SJCRH30 (cell line): Measurements from ENCODE around the gene TMEM260. TPM values are rescaled to one million over a fixed set of nuclear protein-coding genes. Genes with fewer than 3 reads are reported as not detected.
A peak's percentile ranks its signal among the peaks of the same experiment; 100 is the strongest.
"Not testable (repeated sequence)": the region's sequence is repeated elsewhere in the genome, so short reads cannot be mapped to it uniquely, and the experiment has no call there.

Experiments used
- DNase-seq, 2 experiments: peaks; one replicate each; pipeline ENCODE4 v3.0.0-alpha.2; 2015 to 2020
- H3K27ac ChIP-seq: fragments of 250-450 bp; sonication (Bioruptor Pico); 2 replicates; pipeline ENCODE4 v1.5.1; 2020; ENCODE audit warnings: mild to moderate bottlenecking, moderate library complexity
- H3K27me3 ChIP-seq: fragments of 250-450 bp; sonication (Bioruptor Pico); 2 replicates; pipeline ENCODE4 v1.5.1; 2020; ENCODE audit warnings: mild to moderate bottlenecking, moderate library complexity
- H3K36me3 ChIP-seq: fragments of 250-450 bp; sonication (Bioruptor Pico); 2 replicates; pipeline ENCODE4 v1.5.1; 2020; ENCODE audit warnings: mild to moderate bottlenecking, moderate library complexity
- H3K4me1 ChIP-seq: fragments of 250-450 bp; sonication (Bioruptor Pico); 2 replicates; pipeline ENCODE4 v1.5.1; 2020; ENCODE audit warnings: mild to moderate bottlenecking, moderate library complexity
- H3K4me3 ChIP-seq: fragments of 250-450 bp; sonication (Bioruptor Pico); 2 replicates; pipeline ENCODE4 v1.5.1; 2020; ENCODE audit warnings: mild to moderate bottlenecking, moderate library complexity
- H3K9me3 ChIP-seq: fragments of 250-450 bp; sonication (Bioruptor Pico); replicated peaks from 2 replicates; pipeline ENCODE4 v1.5.1; 2020; ENCODE audit warnings: mild to moderate bottlenecking, moderate library complexity
- total RNA-seq: library from RNA; depleted of rRNA; stranded (reverse); fragments of >200 nt; shearing (Covaris generic); gene quantifications from 2 replicates; pipeline ENCODE4 v1.2.3, GENCODE V29; 2014

The TMEM260 gene
- total RNA-seq, 1 experiment from 2014 or later: 18.1 TPM

DNA sequence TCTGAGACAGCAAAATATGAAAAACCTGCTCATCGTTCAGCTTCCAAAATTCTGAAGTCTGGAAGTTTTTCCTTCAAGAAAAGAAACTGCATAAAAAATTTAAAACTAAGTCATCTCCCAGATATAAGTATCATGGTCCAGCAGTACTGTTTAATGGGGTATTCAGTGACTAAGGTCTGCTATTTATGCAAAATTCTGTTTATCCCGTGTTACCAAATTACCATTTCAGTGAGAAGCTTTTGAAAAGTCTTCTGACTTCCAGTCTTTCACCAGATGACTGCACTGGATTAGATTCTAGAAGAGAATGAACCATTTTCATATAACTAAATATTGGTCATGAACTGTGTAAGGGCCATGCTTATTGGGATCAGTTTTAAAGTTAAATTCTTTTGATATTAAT, 67.9 kb downstream of the TMEM260 start:
- H3K4me3 ChIP-seq: no peak overlapping the region

DNA sequence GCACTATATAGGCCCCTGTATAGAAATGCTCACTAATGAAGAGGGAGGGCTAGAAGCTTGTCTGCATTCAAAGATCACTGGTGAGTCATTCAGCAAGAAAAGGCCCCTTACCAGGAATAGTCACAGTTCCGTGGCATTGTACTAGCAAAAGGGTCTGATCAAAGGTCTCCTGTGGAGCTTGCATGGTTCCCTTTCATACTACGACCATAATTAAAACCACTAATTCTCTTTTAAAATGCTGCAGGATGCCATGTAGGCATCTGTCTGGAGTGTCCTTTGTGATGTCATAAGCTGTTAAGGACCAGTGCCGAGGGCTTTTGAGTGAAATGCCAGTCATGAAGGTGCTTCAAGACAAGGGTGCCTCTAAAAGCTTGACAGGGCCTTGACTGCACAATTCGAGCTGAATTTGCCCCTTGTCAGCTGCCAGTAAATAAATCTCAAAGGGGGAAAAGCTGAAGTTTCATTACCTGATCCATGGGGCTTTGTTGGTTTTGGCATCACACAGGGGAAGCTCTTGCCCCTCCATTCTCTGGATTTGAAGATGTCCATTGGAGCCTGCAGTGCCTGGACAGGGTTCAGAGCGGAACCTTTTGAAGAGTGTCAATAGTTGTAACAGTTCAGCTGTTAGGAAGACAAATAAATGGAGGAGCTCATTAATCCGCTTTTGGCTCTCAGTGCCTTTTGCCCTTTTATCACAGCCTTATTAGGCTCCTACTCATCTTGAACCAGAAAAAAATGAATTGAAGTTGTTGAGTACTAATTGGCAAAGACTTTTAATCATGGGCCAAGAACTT, 69.1 kb downstream of the TMEM260 start:
- Histone ChIP-seq H3K36me3 (no peaks in the 10 kb centered on the region), H3K9me3 (no peaks in the 10 kb centered on the region), H3K27me3 (no peaks in the 10 kb centered on the region), H3K27ac (no peak overlapping the region), H3K4me1 (no peaks in the 10 kb centered on the region), H3K4me3 (no peak overlapping the region)
- DNase-seq: no peak

More for the DNA sequence above, 67.9 kb downstream of the TMEM260 start:
- Histone ChIP-seq H3K36me3 (no peaks in the 10 kb centered on the region), H3K9me3 (no peaks in the 10 kb centered on the region), H3K4me1 (no peaks in the 10 kb centered on the region), H3K27ac (no peak overlapping the region), H3K27me3 (no peaks in the 10 kb centered on the region)
- no peak for DNase-seq

DNA sequence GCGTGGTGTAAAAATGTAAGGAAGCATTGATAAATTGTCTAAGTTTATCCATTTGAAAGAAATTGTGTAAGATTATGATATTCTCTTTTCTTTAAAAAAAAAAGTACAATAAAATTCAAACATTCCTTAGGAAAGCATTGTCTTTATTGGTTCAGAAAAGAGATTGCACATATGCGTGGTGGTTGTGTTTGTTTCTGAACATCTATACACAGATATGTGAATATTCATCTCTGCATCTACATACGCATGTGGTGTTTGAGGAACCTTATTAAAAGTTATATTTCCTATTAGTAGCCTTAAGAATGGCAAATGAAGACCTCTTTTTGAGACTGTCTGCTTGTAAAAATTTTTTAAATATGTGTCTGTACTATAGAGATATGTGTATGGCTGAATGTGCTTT, 69.8 kb downstream of the TMEM260 start:
- Histone ChIP-seq H3K27ac (no peak overlapping the region), H3K9me3 (no peaks in the 10 kb centered on the region), H3K4me3 (no peak overlapping the region), H3K27me3 (no peaks in the 10 kb centered on the region), H3K4me1 (no peaks in the 10 kb centered on the region), H3K36me3 (no peaks in the 10 kb centered on the region)
- DNase-seq: no peak

DNA sequence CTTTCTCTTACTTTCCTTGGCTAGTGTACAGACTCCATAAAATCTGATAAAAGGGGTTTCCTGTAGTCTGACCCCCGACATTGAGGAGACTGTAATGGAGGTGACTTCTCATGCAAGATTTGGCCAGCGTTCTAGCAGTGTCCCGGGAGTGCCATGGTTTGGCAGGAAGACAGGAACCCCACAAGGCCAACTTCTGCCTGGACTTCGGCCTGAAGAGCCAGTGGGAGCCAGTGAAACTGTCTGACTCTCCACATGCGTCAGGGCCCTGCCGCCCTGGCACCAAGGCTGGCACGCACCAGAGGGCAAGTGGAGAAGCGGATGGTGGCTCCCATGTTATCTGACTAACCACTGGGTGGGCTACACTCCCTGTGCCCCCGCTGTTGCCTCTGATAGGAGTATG, 70.5 kb downstream of the TMEM260 start:
- no peak for DNase-seq
- Histone ChIP-seq H3K27me3 (no peaks in the 10 kb centered on the region), H3K9me3 (no peaks in the 10 kb centered on the region), H3K4me1 (no peaks in the 10 kb centered on the region), H3K4me3 (no peak overlapping the region), H3K36me3 (no peaks in the 10 kb centered on the region), H3K27ac (no peak overlapping the region)

DNA sequence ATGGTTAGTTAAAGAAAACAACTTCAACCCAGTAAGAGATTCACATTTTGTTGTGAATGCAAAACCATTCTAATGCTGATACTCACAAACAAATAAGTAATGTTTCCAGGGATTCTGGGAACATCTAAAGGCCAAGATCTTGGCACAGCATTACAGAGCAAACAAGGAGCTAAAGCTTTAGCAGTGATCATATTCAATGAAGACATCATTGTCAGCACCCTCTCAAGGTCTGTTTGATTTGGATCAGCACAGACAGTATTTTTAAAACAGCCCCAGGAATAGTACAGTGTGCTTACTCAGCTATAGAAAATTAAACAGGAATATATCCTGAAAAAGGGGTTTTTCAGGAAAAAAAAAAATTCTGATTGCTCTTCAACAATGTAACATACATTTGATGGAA, 71.4 kb downstream of the TMEM260 start:
- no peak overlapping the region for H3K4me3 ChIP-seq
- no peaks in the 10 kb centered on the region for H3K36me3 ChIP-seq
- H3K27ac ChIP-seq: no peak overlapping the region
- H3K27me3 ChIP-seq: no peaks in the 10 kb centered on the region
- no peak for DNase-seq
- H3K4me1 ChIP-seq: no peaks in the 10 kb centered on the region
- H3K9me3 ChIP-seq: no peaks in the 10 kb centered on the region

DNA sequence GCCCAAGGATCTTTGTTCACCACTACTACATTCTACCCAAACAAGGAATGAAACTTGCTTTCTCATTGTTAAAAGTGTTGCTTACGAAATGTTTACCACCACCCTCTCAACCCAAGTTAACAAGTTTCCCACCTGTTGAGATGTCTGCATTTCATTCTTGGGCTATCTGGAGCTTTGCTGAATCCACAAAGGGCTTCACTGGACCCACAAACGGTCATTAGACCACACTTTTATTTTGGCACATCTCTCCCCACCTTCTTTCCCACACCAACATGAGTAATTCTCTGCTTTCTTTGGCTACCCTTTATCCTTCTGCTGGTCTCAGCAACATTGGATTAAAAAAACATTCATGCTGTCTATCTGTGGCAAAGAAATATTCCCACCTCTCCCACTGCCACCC, 78.0 kb downstream of the TMEM260 start:
- Histone ChIP-seq H3K4me3 (no peak overlapping the region), H3K27ac (no peak overlapping the region), H3K27me3 (no peaks in the 10 kb centered on the region), H3K9me3 (no peaks in the 10 kb centered on the region), H3K4me1 (peaks cover 15% of the 10 kb centered on the region), H3K36me3 (no peaks in the 10 kb centered on the region)
- DNase-seq: no peak

DNA sequence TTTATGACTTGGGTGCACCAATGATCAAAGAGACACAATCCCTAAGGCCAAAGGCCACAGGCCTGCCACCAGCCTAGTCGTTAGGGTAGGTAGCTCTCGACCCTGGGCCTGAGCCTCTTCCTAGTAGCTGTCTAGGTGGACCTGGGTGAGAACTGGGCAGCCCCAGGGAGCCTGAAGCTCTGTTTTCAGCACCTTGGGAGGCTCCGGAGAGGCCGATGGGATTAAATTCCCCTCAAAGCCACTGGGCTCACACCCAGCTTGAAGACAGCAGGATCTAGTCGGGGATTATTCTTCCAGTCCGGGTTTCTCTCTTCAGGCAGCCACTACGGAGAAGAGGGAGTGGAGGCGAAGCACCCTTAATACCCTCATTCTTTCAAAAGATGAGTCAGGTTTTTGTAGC, 79.8 kb downstream of the TMEM260 start:
- Histone ChIP-seq H3K4me3 (no peak overlapping the region), H3K36me3 (no peaks in the 10 kb centered on the region), H3K4me1 (peaks cover 15% of the 10 kb centered on the region), H3K9me3 (no peaks in the 10 kb centered on the region), H3K27me3 (no peaks in the 10 kb centered on the region), H3K27ac (no peak overlapping the region)
- peak in 1 of 2 experiments; percentile 22 for DNase-seq

DNA sequence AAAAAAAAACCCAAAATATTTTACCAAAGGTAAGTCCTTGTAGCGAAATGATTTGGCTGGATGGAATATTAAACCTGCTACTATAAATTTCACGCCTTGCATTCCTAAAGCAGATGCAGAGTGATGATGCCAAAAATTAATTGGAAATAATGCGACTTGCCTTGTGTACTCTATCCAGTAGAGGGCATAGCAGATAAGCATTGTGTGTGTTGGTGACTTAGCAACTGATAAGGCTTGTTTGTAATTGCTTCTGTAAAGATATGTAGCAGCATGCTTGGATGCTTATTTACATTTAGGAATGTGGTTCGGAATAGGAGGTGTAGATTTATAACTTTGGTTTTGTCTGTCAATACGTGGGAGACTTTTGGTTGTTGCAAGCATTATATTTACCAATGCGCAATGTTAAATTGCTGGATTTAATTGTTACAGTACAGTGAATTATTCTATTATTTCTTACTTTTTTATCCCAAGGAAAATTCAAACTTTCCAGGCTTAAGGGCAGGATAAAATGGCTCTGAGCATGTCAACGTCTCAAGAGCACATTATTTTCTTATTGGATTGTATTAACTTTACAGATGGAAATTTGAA, 80.5 kb downstream of the TMEM260 start:
- no peaks in the 10 kb centered on the region for H3K36me3 ChIP-seq
- H3K27ac ChIP-seq: no peak overlapping the region
- peaks cover 15% of the 10 kb centered on the region for H3K4me1 ChIP-seq
- H3K9me3 ChIP-seq: no peaks in the 10 kb centered on the region
- H3K4me3 ChIP-seq: no peak overlapping the region
- DNase-seq: peak; percentile 9 to 66
- H3K27me3 ChIP-seq: no peaks in the 10 kb centered on the region

DNA sequence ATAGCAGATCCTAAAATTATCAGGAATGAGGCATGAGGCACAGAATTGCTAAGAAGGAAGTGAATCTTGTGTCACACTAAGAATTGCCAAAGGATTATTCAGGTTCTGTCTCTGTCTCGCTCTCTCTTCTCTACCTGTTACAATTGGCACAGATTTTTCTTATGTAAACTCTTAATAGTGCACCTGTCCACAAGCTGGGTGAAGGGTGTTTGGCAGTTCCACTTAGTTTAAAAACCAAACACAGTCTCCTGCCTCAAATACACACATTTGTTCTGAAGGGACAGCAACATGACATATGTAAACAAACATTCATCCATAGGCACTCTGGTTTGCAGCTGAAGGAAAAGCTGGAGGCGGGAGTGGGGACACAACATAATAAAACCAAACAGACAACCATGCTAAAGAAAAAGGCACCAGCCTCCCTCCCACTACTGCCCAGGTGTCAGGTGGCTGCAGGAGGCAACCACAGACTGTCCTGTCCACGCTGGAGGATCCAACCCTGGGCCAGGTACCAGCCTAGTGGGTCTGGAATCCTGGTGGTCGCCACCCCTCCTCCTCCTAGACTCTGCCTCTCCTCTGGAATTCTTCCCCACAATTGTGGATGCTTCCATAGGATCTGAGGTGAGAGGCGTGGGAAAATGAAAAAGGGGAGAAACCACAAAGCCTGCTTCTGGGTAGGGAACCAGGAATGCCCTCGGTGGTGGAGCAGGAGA, 81.2 kb downstream of the TMEM260 start:
- H3K27ac ChIP-seq: no peak overlapping the region
- no peak for DNase-seq
- peaks cover 15% of the 10 kb centered on the region for H3K4me1 ChIP-seq

DNA sequence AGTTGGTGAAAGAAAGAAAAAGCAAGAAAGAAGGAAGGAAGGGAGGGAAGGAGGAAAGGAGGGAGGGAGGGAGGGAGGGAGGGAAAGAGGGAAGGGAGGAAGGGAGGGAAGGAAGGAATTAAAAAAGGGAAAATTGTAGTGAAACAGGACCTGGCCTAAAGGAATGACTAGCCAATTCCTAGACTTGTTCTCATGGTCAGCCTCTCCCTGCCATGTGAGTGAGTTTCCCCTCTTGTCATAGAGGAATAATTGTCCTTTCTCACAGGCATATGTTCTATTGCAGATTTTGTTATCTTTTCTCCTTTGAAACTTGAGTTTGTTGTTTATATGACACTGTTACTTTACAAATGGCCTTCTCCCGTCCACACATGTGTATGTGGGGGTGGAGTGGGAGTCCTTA, 81.9 kb downstream of the TMEM260 start:
- H3K9me3 ChIP-seq: no peaks in the 10 kb centered on the region
- DNase-seq: no peak
- no peak overlapping the region for H3K27ac ChIP-seq
- H3K4me3 ChIP-seq: no peak overlapping the region
- H3K27me3 ChIP-seq: no peaks in the 10 kb centered on the region
- peaks cover 15% of the 10 kb centered on the region for H3K4me1 ChIP-seq
- no peaks in the 10 kb centered on the region for H3K36me3 ChIP-seq

More for the DNA sequence above, 81.2 kb downstream of the TMEM260 start:
- Histone ChIP-seq H3K9me3 (no peaks in the 10 kb centered on the region), H3K36me3 (no peaks in the 10 kb centered on the region), H3K4me3 (no peak overlapping the region), H3K27me3 (no peaks in the 10 kb centered on the region)

DNA sequence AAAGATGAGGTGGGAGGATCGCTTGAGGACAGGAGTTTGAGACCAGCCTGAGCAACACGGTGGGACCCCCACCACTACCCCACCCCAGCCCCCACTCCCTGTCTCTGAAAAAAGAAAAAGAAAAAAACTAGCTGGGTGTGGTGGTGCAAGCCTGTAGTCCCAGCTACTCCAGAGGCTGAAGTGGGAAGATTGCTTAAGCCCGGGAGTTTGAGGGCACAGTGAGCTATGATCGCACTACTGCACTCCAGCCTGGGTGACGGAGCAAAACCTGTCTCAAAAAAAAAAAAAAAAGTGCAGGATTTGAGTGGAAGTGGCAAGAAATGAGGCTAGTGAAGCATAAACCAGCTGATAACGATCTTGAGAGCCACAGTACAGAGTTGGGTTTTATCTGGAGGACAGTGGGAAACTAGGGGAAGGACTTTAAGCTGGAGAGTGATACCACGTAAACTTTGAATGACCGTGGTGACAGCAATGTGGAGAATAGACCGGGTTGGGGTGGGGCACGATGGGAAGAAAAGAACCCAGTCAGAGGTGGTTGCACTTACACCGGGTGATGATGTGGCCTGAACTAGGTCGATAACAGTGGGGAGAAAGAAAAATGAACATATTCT, 85.3 kb downstream of the TMEM260 start:
- no peaks in the 10 kb centered on the region for H3K27me3 ChIP-seq
- no peaks in the 10 kb centered on the region for H3K9me3 ChIP-seq
- peaks cover 14% of the 10 kb centered on the region; the same call in 1 of the 2 replicates for H3K4me1 ChIP-seq
- H3K4me3 ChIP-seq: no peak overlapping the region
- no peaks in the 10 kb centered on the region for H3K36me3 ChIP-seq
- DNase-seq: no peak
- H3K27ac ChIP-seq: no peak overlapping the region

DNA sequence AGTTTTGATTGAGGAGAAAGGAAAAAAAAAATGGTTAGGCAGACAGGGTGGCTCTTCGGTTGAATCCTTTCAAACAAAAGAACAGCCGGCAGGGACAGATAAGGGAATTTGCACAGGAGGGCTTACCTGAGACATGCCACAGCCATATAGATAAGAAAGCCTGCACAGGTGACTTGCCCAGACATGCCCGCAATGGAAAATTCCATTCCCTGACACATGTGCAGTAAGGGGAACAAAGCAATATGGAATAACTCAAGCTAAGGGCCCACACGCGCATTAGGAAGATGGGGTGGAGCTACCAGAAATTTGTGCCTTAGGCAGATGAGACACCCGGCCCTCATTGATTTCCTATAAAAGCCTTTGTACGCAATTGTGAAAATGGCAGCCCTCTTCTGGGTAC, 86.7 kb downstream of the TMEM260 start:
- DNase-seq: no peak

DNA sequence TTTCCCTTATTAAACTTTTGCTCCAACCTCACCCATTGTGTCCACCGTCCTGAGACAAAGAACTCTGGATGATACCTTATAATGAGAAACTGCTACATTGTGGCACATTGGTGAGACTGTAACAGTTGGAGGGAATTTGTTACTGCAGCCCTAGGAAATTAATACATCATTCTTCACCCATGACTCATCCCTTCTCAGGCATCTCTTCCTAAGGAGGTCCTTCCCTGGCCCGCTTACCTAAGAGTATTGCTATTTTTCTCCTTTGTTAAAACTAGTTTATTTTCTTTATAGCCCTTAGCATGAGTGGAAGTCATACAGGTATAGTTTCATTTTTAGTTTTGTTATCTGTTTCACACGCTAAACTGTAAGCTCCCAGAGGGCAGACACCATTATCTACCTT, 87.1 kb downstream of the TMEM260 start:
- Histone ChIP-seq H3K9me3 (no peaks in the 10 kb centered on the region), H3K4me3 (no peak overlapping the region), H3K27ac (no peak overlapping the region), H3K36me3 (no peaks in the 10 kb centered on the region), H3K27me3 (no peaks in the 10 kb centered on the region), H3K4me1 (peaks cover 3% of the 10 kb centered on the region; the same call in 1 of the 2 replicates)
- no peak for DNase-seq

More for the DNA sequence above, 86.7 kb downstream of the TMEM260 start:
- Histone ChIP-seq H3K27me3 (no peaks in the 10 kb centered on the region), H3K36me3 (no peaks in the 10 kb centered on the region), H3K4me3 (no peak overlapping the region), H3K27ac (no peak overlapping the region), H3K9me3 (no peaks in the 10 kb centered on the region), H3K4me1 (peaks cover 3% of the 10 kb centered on the region; the same call in 1 of the 2 replicates)

DNA sequence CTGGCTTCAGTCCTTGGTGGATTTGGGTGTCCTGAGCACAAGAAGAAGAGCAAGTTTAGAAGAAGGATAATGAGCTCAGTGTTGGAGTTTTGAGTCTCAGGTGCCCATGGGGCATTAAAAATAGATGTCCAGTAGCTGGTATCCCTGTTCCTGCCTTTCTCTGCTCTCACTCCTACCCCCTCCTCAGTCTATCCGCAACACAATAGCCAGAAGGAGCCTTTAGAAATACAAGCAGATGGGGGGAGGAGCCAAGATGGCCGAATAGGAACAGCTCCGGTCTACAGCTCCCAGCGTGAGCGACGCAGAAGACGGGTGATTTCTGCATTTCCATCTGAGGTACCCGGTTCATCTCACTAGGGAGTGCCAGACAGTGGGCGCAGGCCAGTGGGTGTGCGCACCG, 87.7 kb downstream of the TMEM260 start:
- H3K9me3 ChIP-seq, H3K27me3 ChIP-seq, DNase-seq, H3K4me3 ChIP-seq, H3K36me3 ChIP-seq, H3K4me1 ChIP-seq, H3K27ac ChIP-seq: not testable (repeated sequence)

DNA sequence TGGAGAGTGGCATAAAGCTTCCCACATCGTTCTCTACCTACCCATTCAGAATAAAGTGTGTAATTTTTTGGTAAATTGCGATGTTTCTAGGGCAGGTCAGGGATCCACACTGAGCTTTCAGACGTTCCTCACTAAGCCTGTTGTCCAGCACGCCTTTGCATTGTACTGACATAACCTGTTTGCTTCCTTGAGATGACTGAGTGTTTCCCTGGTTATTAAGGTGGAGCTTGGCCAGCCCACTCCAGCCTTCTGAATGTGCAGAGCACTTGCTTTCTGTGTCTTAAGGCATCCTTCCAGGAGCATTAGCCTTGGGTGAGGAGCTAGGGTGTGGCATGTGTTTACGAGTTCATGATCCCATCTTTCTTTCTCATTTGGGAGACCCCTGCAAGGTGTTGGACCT, 96.4 kb downstream of the TMEM260 start:
- Histone ChIP-seq H3K27me3 (no peaks in the 10 kb centered on the region), H3K4me1 (no peaks in the 10 kb centered on the region), H3K27ac (no peak overlapping the region), H3K9me3 (no peaks in the 10 kb centered on the region), H3K36me3 (no peaks in the 10 kb centered on the region), H3K4me3 (no peak overlapping the region)
- no peak for DNase-seq
